GM21737 (cell line): ENCODE results near the gene SMIM28.

ENCODE experiments used
- ATAC-seq: cut with Tn5 transposase; IDR thresholded peaks from one replicate; pipeline ENCODE4 v1.9.1; 2021; ENCODE audit warnings: mild to moderate bottlenecking, moderate library complexity; ENCODE audit not compliant: unreplicated experiment

The SMIM28 gene

GRCh38 chr6:138372711-138373463 is 4.8 kb upstream of the SMIM28 start:
- ATAC-seq: no peak

- no peak for ATAC-seq
Measured at GRCh38 chr6:138374230-138374629, 3.5 kb upstream of the SMIM28 start.

GRCh38 chr6:138374815-138375214 is 2.9 kb upstream of the SMIM28 start:
- ATAC-seq: no peak

GRCh38 chr6:138377042-138377441 is 663 bp upstream of the SMIM28 start:
- no peak for ATAC-seq

- no peak for ATAC-seq
Measured at GRCh38 chr6:138378463-138378862, 758 bp downstream of the SMIM28 start.

GRCh38 chr6:138382498-138383265 is 5.0 kb downstream of the SMIM28 start:
- no peak for ATAC-seq

GRCh38 chr6:138383776-138384175 is 6.1 kb downstream of the SMIM28 start:
- ATAC-seq: no peak

- no peak for ATAC-seq
Measured at GRCh38 chr6:138386897-138387296, 9.2 kb downstream of the SMIM28 start.

GRCh38 chr6:138387577-138388368 is 10.1 kb downstream of the SMIM28 start:
- ATAC-seq: no peak

- no peak for ATAC-seq
Measured at GRCh38 chr6:138389551-138389950, 11.8 kb downstream of the SMIM28 start.

- no peak for ATAC-seq
Measured at GRCh38 chr6:138393871-138394783, 16.4 kb downstream of the SMIM28 start.

GRCh38 chr6:138396709-138397108 is 19.0 kb downstream of the SMIM28 start:
- ATAC-seq: no peak

GRCh38 chr6:138397128-138398122 is 19.7 kb downstream of the SMIM28 start:
- ATAC-seq: no peak

- no peak for ATAC-seq
Measured at GRCh38 chr6:138400326-138400725, 22.6 kb downstream of the SMIM28 start.

- no peak for ATAC-seq
Measured at GRCh38 chr6:138401960-138402837, 24.5 kb downstream of the SMIM28 start.

- ATAC-seq: no peak
Measured at GRCh38 chr6:138402838-138403187, 25.1 kb downstream of the SMIM28 start.

GRCh38 chr6:138403324-138403800 is 25.7 kb downstream of the SMIM28 start:
- ATAC-seq: peak; percentile 20
